ENCODE data around the gene ATRN.

DNA sequence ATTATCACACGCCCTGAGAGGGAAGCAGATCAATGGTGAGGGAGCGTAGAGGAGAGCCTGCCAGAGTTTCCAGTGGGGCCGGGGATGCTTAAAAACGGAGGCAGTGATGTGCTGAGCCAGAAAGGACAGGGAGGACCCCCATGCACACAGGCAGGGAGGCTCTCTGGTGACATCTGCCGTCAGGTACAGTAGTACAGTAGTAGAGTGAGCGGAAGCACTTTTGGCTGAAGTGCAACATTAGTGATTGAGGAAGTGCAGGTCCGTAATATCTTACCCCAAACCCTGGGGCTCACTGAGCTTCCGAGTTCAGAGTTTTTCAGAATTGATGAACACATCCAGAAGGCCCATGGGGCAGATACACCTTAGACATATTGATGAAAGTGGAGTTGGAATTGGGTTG is 150.3 kb downstream of the ATRN start:
- TF ChIP-seq, protein P1, sequence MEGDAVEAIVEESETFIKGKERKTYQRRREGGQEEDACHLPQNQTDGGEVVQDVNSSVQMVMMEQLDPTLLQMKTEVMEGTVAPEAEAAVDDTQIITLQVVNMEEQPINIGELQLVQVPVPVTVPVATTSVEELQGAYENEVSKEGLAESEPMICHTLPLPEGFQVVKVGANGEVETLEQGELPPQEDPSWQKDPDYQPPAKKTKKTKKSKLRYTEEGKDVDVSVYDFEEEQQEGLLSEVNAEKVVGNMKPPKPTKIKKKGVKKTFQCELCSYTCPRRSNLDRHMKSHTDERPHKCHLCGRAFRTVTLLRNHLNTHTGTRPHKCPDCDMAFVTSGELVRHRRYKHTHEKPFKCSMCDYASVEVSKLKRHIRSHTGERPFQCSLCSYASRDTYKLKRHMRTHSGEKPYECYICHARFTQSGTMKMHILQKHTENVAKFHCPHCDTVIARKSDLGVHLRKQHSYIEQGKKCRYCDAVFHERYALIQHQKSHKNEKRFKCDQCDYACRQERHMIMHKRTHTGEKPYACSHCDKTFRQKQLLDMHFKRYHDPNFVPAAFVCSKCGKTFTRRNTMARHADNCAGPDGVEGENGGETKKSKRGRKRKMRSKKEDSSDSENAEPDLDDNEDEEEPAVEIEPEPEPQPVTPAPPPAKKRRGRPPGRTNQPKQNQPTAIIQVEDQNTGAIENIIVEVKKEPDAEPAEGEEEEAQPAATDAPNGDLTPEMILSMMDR (IDR thresholded peaks at IDR 0.05; ENCODE audit: low read depth, low read length, missing input control) = no peak
- no peak for TF ChIP-seq JUND (IDR thresholded peaks at IDR 0.05)
- no peak for TF ChIP-seq NR2F2 (IDR thresholded peaks at IDR 0.05)

All from liver (tissue), 3 donors.